ENCODE measurements around the gene ZNF846. TPM values are rescaled to one million over a fixed set of nuclear protein-coding genes. Genes with fewer than 3 reads are reported as not detected.

ZNF846 gene
- total RNA-seq (2022; extraction: Qiagen RNA extraction; ENCODE audit: low read depth), result 0.61 to 1.7 TPM (median 1.2 TPM) in 5 replicates

DNA sequence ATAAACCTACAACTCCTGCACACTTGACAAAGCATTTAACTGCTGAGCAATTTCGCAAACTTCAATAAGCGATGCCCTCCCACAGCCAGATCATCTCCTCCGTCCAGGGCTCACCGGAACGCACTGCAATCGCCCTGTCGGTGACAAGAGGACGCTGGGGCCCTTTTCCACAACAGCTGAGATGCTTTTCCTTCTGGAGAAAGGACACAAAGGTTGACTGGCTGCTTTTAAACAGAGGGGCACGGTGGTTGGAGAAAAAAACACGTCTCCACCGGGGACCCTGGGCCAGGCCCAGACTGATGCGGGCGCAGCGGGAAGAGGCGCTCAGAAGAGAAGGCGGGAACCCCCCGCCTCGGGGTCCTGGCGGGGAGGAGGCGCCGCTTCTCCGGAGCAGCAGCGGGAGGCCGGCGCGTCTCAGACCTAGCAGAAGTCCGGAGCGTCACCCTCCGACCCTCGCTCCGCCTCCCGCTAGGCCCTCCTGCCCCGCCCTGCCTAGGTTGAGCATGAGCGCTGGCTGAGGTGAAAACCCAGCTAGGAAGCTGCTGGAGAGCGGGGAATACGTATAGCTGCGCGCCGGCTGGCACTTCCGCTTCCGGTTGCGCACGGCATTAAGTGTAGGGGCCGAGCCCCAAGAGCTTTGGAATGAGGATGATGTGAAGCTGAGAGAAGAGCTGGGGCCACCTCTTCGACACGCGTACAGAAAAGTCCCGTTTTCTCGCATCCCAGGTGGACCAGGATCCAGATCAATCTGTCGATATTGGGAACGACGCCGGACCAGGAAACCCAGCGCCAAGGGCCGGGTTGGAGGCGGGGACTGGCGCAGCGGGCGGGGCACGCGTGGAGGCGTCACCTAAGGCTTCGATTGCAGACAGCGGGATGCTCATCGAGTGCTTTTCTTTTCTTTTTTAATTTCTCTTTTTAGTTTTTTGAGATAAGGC lies at the start of gene ZNF846:
Gene ZNF846, minus strand, starts transcription at position 564 of the 938 bp plus-strand sequence. CDS start 3,788 bp downstream, outside the sequence.

Other genes with a start within 250 kb of the ZNF846 start
- 0.85 to 1.7 TPM (median 1.1 TPM) in 5 replicates for gene ZNF426, start 230.1 kb downstream of the ZNF846 start, total RNA-seq (2022; extraction: Qiagen RNA extraction; ENCODE audit: low read depth)
- gene ZNF121, start 184.2 kb downstream of the ZNF846 start, total RNA-seq (2022; extraction: Qiagen RNA extraction; ENCODE audit: low read depth), result 3.1 to 5.1 TPM (median 3.7 TPM) in 5 replicates
- 7.6 to 14.7 TPM (median 9.2 TPM) in 5 replicates for gene ZNF561, start 147.5 kb downstream of the ZNF846 start, total RNA-seq (2022; extraction: Qiagen RNA extraction; ENCODE audit: low read depth)
- gene ZNF562, start 93.6 kb downstream of the ZNF846 start, total RNA-seq (2022; extraction: Qiagen RNA extraction; ENCODE audit: low read depth), result 4.5 to 9.3 TPM (median 5.7 TPM) in 5 replicates
- gene FBXL12, start 50.3 kb upstream of the ZNF846 start, total RNA-seq (2022; extraction: Qiagen RNA extraction; ENCODE audit: low read depth), result 11.0 to 14.4 TPM (median 13.1 TPM) in 5 replicates
- gene UBL5, start 59.2 kb upstream of the ZNF846 start, total RNA-seq (2022; extraction: Qiagen RNA extraction; ENCODE audit: low read depth), result 394 to 462 TPM (median 426 TPM) in 5 replicates
- 52.9 to 77.8 TPM (median 76.3 TPM) in 5 replicates for gene PIN1, start 66.6 kb upstream of the ZNF846 start, total RNA-seq (2022; extraction: Qiagen RNA extraction; ENCODE audit: low read depth)
- 9.2 to 12.4 TPM (median 11.5 TPM) in 5 replicates for gene OLFM2, start 167.8 kb upstream of the ZNF846 start, total RNA-seq (2022; extraction: Qiagen RNA extraction; ENCODE audit: low read depth)
- gene COL5A3, start 241.8 kb upstream of the ZNF846 start, total RNA-seq (2022; extraction: Qiagen RNA extraction; ENCODE audit: low read depth), result 3.5 to 5.4 TPM (median 3.6 TPM) in 5 replicates
- 0.26 to 0.75 TPM (median 0.53 TPM) in 5 replicates for gene RDH8, start 244.7 kb upstream of the ZNF846 start, total RNA-seq (2022; extraction: Qiagen RNA extraction; ENCODE audit: low read depth)